Measurements from ENCODE around the gene CRYBB3. TPM values are rescaled to one million over a fixed set of nuclear protein-coding genes. Genes with fewer than 3 reads are reported as not detected.
"Not testable (repeated sequence)": the region's sequence is repeated elsewhere in the genome, so short reads cannot be mapped to it uniquely, and the experiment has no call there.

The CRYBB3 gene
- total and polyA plus RNA-seq, 2 donors (not counting 1 experiment from before 2014, with no cell fraction given), result not detected

GRCh38 chr22:25203082-25203481 lies 3.4 kb downstream of the CRYBB3 start:
- H4K20me1 ChIP-seq (ENCODE audit: control insufficient read depth, extremely low read depth, insufficient read depth, low read length), result no peaks in the 10 kb centered on the region
- no peaks in the 10 kb centered on the region for H3K4me1 ChIP-seq (ENCODE audit: control insufficient read depth, extremely low read depth, insufficient read depth, low read length)
- TF ChIP-seq EZH2 (IDR thresholded peaks at IDR 0.05; ENCODE audit: low read length, missing control alignments), result no peak
- TF ChIP-seq CTCF (conservative IDR thresholded peaks at IDR 0.05 in 1 of 2, IDR thresholded peaks at IDR 0.05 in 1 of 2; ENCODE audit: low read depth in 1 of 2, low read length in 2 of 2), result no peak
- no peak overlapping the region for H3K4me2 ChIP-seq (ENCODE audit: extremely low read depth, insufficient read depth, low read length)
- no peak overlapping the region for H3K27ac ChIP-seq (ENCODE audit: insufficient read depth, low read length)
- no peaks in the 10 kb centered on the region for H3K27me3 ChIP-seq (ENCODE audit: control insufficient read depth, insufficient read depth, low read length)
- no peak overlapping the region for H2AFZ ChIP-seq (ENCODE audit: low read length)
- H3K36me3 ChIP-seq (ENCODE audit: control insufficient read depth, insufficient read depth, low read length), result no peaks in the 10 kb centered on the region
- H3K9me3 ChIP-seq (ENCODE audit: control insufficient read depth, insufficient read depth, low read depth, low read length), result no peaks in the 10 kb centered on the region
- no peak overlapping the region for H3K9ac ChIP-seq (ENCODE audit: insufficient read depth, low read length)
- H3K4me3 ChIP-seq (replicated peaks in 1 of 4; ENCODE audit: control extremely low read depth in 1 of 4, insufficient read depth in 1 of 4, low read depth in 3 of 4, low read length in 4 of 4), result no peak overlapping the region
- DNase-seq (ENCODE audit: low read depth in 2 of 2), result no peak
- H3K79me2 ChIP-seq (ENCODE audit: control insufficient read depth, insufficient read depth, low read length), result no peaks in the 10 kb centered on the region

- not testable (repeated sequence) for H3K9me3 ChIP-seq (ENCODE audit: control insufficient read depth, insufficient read depth, low read depth, low read length); H4K20me1 ChIP-seq (ENCODE audit: control insufficient read depth, extremely low read depth, insufficient read depth, low read length); DNase-seq (ENCODE audit: low read depth in 2 of 2); H3K27ac ChIP-seq (ENCODE audit: insufficient read depth, low read length); H3K4me2 ChIP-seq (ENCODE audit: extremely low read depth, insufficient read depth, low read length); H3K4me3 ChIP-seq (replicated peaks in 1 of 4; ENCODE audit: control extremely low read depth in 1 of 4, insufficient read depth in 1 of 4, low read depth in 3 of 4, low read length in 4 of 4); H2AFZ ChIP-seq (ENCODE audit: low read length); H3K79me2 ChIP-seq (ENCODE audit: control insufficient read depth, insufficient read depth, low read length); H3K4me1 ChIP-seq (ENCODE audit: control insufficient read depth, extremely low read depth, insufficient read depth, low read length); H3K9ac ChIP-seq (ENCODE audit: insufficient read depth, low read length); H3K36me3 ChIP-seq (ENCODE audit: control insufficient read depth, insufficient read depth, low read length); H3K27me3 ChIP-seq (ENCODE audit: control insufficient read depth, insufficient read depth, low read length)
Observed at GRCh38 chr22:25204547-25204946, 4.9 kb downstream of the CRYBB3 start.

- TF ChIP-seq EZH2 (IDR thresholded peaks at IDR 0.05; ENCODE audit: low read length, missing control alignments) (no peak), CTCF (conservative IDR thresholded peaks at IDR 0.05 in 1 of 2, IDR thresholded peaks at IDR 0.05 in 1 of 2; ENCODE audit: low read depth in 1 of 2, low read length in 2 of 2) (no peak)
- Histone ChIP-seq H3K4me1 (ENCODE audit: control insufficient read depth, extremely low read depth, insufficient read depth, low read length) (no peaks in the 10 kb centered on the region), H3K27me3 (ENCODE audit: control insufficient read depth, insufficient read depth, low read length) (no peaks in the 10 kb centered on the region), H3K4me3 (replicated peaks in 1 of 4; ENCODE audit: control extremely low read depth in 1 of 4, insufficient read depth in 1 of 4, low read depth in 3 of 4, low read length in 4 of 4) (no peak overlapping the region), H3K4me2 (ENCODE audit: extremely low read depth, insufficient read depth, low read length) (no peak overlapping the region), H3K79me2 (ENCODE audit: control insufficient read depth, insufficient read depth, low read length) (no peaks in the 10 kb centered on the region), H4K20me1 (ENCODE audit: control insufficient read depth, extremely low read depth, insufficient read depth, low read length) (no peaks in the 10 kb centered on the region), H3K36me3 (ENCODE audit: control insufficient read depth, insufficient read depth, low read length) (no peaks in the 10 kb centered on the region), H2AFZ (ENCODE audit: low read length) (no peak overlapping the region), H3K9me3 (ENCODE audit: control insufficient read depth, insufficient read depth, low read depth, low read length) (no peaks in the 10 kb centered on the region), H3K9ac (ENCODE audit: insufficient read depth, low read length) (no peak overlapping the region), H3K27ac (ENCODE audit: insufficient read depth, low read length) (no peak overlapping the region)
- no peak for DNase-seq (ENCODE audit: low read depth in 2 of 2)
Observed at GRCh38 chr22:25205847-25206246, 6.2 kb downstream of the CRYBB3 start.
